ENCODE results near the gene PLAAT2.

- TF ChIP-seq ZBTB8A (IDR thresholded peaks at IDR 0.05; ENCODE audit: partially characterized antibody) (no peak), EZH2 (IDR thresholded peaks at IDR 0.05; ENCODE audit: borderline replicate concordance, low read depth, low read length) (no peak), ZNF253 (CRISPR knock-in tag; conservative IDR thresholded peaks at IDR 0.05) (no peak), TAF7 (tag; IDR thresholded peaks at IDR 0.05) (no peak), GABPA (tag; conservative IDR thresholded peaks at IDR 0.05; ENCODE audit: low read depth) (no peak), SMARCE1 (IDR thresholded peaks at IDR 0.05) (no peak)
Observed at GRCh38 chr11:63609536-63609935, 46.4 kb upstream of the PLAAT2 start.

All from K562 (cell line).